8988T (cell line): ENCODE measurements around the gene FAM3D.
"Not testable (repeated sequence)": the region's sequence is repeated elsewhere in the genome, so short reads cannot be mapped to it uniquely, and the experiment has no call there.

Experiments used
- DNase-seq: peaks from one replicate; pipeline ENCODE4 v3.0.0; 2011

The FAM3D gene

DNA sequence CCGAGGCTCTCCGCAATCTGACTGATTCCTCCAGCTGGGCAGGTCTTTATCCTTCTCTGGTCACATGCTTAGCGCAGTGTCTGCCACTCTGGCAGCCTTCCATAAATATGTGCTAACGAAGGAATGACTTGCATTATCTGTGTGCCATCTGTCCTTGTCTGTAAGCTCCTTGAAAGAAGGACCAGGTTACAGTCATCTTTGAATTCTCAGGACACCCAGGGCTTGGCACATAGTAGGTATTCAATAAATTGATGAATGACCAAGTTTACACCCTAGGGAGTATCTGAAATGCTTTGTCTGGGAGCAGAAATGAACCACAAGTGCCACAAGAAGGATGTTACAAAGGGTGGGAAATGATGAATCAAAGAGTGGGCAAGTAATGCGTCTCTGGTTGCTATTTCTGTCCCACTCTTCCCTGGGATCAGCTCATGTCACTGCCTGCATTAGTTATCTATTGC is 16.5 kb upstream of the FAM3D start:
- no peak for DNase-seq

GRCh38 chr3:58681863-58682262 is 15.3 kb upstream of the FAM3D start:
- no peak for DNase-seq

DNA sequence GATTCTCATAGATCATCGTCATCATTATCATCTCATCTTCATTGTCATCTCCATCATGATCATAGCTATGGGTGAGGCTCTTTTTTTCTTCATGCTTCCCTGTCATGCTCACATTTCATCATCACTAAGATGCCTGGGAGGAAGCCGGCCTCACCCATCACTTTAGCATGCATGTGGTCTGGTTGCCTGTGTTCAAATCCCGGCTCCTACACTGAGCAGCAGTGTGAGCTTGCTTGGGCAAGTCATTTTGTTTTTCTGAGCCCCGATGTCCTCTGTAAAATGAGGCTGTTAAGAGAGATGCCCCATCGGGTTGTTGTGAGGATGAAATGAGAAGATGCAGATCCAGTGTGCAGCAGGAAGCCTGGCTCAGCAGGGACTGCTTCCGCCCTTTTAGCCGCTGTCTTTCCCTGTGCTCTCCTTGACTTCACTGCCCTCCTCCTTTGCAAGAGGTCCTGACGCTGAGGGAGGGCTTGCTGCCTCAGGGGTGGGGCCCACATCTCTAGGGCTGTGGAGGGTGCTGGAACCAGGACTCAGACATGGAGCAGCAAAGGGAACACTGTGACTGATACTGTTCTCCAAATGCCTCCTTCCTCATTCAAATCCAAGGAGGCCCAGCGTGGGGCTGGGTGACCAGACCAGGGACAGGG is 14.4 kb upstream of the FAM3D start:
- DNase-seq: no peak

DNA sequence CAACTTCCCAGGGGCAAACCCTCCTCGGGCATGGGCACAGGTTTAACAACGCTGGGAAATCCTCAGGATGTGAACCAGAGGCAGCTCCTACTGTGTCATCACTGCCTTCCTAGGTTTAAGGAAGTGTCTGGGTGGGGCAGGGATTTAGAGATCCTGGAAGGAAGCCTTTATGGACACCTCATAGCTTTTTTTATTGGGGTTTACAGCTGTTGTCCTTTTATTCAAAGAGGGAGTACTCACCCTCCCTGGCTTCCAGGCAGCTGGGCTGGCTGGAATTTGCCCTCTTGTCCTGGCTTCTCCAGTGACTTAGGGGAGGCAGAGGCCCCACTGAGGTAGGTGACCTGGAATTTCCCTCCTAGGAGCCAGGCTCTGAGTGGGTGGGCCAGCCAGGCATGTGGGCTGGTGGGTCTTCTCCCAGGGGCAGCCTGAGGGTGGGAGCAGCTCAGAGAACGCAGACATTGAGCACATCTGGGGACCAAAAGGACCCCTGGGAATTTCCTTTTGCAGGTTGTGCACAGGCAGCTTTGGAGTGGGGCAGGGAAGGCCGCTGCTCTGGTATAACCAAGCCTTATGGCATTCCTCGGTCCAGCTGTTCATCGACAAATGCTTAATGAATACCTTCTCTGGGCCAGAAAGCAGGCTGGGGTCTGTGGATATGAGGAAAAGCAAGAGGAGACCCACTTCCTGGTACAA is 13.5 kb upstream of the FAM3D start:
- DNase-seq: no peak

- DNase-seq: no peak
Observed at GRCh38 chr3:58679446-58679845, 12.9 kb upstream of the FAM3D start.

GRCh38 chr3:58678177-58678970 is 11.8 kb upstream of the FAM3D start:
- not testable (repeated sequence) for DNase-seq

DNA sequence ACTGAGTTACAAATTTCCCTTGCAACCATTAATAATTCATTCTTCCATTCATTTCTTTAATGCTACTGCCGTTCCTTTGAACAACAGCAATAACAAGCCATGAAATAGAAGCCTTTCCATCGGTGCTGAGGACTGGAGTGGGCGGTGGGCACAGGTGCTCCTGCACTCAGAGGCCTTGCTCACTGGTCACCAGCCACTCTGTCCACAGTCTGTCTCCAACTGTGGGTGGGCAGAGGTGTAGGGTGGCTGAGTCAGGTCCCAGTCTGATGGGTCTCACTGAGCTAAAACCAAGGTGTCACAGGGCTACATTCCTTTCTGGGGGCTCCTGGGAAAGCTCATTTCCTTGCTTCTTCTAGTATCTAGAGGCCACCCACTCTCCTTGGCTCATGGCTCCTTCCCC is 6.3 kb upstream of the FAM3D start:
- DNase-seq: no peak

GRCh38 chr3:58672451-58672850 is 5.9 kb upstream of the FAM3D start:
- DNase-seq: no peak

DNA sequence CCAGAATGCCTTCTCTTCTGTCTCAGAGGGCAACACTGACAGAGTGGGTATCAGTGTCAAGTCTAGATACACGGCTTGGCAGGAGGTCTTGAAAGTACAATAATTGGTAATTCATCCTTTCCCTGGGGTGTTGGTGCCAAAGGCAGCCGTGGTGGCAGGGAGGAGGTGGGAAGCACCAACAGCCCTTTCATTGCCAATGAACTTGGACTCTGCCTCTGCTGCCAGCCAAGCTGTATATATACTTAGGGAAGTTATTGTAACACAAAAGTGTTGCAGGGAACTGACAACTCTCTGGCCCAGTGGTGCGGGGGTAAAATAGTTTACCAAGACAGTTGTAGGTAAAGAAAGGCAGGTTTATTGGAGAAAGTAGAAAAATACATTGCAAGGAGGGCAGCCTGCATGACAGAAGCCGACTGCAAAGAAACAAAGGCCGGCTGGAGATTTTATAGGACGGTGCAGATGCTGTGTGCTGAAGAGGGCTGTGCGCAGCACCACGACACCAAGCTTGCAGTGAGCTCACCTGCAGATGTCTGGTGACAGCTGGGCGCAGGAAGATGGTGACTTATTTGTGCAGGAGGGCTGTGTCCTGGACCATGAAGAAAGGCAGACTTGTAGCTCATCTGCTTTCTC is 4.0 kb upstream of the FAM3D start:
- no peak for DNase-seq

- DNase-seq: no peak
Observed at GRCh38 chr3:58668247-58668646, 1.7 kb upstream of the FAM3D start.

- no peak for DNase-seq
Observed at GRCh38 chr3:58667704-58668103, 1.1 kb upstream of the FAM3D start.

DNA sequence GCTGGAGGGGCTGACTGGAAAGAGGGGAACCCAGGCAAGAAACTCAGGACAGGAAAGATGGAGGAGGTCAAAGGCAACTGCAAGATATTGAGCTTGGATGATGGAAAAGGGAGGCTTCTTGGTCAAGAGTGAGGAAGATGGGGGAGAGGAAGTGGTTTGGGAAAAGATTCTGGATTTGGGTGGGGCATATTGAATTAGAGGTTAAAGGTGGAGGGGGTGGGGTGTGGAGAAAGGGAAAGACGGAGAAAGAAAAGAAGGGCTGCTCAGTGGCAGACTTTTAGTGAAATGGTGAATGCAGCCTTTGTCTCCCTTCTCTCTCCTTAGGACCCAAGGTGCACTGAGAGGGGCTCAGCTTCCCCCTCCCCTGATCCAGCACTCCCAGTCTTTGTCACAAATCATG is 655 bp upstream of the FAM3D start:
- DNase-seq: no peak

DNA sequence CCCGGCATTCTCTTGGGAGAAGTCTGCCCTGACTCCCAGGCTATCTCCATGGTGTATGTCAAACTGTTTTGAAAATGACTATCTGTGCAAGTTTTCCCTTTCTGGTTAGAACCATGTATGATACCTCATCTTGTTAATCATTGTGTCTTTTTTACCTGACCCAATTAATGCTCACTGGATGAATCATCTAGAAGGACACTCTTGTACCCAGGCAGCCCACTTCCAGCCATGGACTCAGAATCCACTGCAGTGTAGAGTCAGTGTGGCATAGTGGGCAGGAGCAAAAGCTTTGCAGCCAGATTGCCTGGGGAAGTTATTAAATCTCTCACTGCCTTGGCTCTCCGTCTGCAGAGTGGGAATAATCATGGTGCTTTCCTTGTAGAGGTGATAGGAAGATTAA is 1.2 kb downstream of the FAM3D start:
- no peak for DNase-seq

GRCh38 chr3:58664611-58665010 is 2.0 kb downstream of the FAM3D start:
- DNase-seq: no peak

DNA sequence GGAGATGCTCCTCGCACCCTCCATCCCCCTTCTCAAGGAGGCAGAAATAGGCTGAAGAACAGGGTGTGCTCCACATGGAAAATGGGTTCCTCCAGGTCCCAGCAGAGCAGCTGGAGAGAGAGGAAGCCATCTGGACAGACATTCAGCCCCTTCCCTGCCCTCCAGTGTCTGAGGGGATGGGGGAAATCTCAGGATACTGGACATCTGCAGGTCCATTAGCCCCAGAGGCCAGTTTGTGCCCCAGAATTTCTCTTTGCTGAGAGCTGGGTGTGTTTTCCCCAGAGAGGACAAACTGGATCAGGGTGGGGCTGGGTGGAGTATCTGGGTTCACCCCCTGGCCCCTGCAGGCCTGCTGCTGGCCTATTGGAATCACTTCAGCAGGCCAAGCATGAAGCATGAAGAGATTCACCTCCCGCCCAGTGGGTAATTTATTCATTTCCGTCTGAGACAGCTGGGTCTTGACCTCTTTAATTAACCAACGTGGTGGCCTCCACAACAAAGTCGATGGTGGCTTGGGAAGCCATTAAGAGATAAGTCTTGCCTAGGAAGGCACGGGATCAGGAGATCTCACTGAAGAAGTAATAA is 4.6 kb downstream of the FAM3D start:
- no peak for DNase-seq

GRCh38 chr3:58660998-58661397 is 5.6 kb downstream of the FAM3D start:
- DNase-seq: no peak

DNA sequence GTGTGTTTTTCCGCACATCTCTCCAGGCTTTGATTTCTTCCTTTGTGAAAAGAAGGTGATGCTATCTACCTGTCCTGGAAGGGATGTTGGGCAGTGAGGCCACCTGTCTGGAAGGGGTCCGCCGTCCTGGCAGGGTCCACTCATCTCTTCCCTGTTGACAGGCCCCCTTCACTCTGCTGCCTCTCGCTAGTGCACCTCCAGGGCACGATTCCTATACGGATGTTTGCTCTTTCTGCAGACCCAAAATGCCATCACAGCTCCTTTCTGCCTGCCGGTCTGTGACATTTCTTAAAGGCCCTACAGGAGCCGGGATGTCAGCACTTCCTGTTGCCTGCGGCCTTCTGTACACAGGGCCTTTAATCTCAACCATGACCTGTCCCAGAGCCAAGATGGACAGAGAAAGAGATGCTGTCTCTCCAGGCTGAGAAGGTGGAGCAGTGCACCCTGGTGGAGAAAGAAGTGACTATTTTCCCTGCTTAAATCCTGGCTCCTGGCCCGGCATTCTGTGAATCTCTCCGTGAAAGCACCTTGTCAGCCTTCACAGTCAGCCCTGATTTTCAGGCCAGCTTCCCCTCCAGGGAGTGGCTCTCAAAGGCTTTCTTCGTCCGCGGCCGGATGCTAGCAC is 7.4 kb downstream of the FAM3D start:
- peak; percentile 82 for DNase-seq

- no peak for DNase-seq
Observed at GRCh38 chr3:58658508-58658907, 8.1 kb downstream of the FAM3D start.

- no peak for DNase-seq
Observed at GRCh38 chr3:58657571-58658141, 8.9 kb downstream of the FAM3D start.

DNA sequence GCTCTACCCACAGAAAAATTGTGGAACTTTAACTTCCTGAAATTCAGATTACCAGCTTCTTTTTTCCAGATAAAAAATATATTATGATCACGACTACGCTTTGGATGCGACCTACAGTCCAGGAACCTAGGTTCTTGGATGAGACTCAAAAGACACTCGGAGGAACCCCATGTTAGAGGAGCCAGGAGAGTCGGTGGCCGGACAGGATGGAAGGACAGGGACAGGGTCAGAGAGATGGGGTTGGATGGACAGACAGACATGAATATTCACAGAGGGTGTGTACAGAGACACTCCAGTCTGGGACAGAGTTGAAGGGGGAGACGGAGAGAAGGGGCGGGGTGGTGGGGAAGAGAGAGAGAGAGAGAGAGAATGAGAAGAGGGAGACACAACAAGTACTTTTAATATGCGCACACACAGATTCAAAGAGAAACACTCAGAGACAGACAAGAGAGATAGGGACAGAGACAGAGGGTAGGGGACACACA is 9.5 kb downstream of the FAM3D start:
- DNase-seq: no peak

DNA sequence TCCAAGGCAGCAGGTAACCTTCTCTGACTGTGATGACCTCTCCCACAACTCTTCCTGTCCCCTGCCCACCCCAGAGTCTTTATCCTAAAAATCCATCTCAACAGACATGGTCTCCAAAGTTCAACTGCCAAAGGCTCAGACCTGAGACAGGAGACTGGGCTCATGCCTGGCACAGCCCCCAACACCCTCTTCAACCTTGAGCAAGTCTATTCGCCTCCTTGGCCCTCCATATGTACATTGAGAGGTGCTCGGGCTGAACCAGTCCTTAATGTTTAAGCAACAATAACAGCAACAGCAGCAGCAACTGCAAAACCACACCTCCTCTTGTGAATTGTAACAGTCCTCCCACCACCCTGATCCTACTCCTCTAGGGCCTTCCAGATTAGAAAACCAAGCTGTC is 9.9 kb downstream of the FAM3D start:
- no peak for DNase-seq

- no peak for DNase-seq
Observed at GRCh38 chr3:58654466-58654865, 12.1 kb downstream of the FAM3D start.
